H1 (cell line): ENCODE results near the gene SHROOM3.

Source experiments
- BACH1 ChIP-seq: IDR thresholded peaks from 2 replicates; pipeline ENCODE4 v1.6.1; 2012; ENCODE audit warnings: low read length, improper control_type of control experiment
- BCL11A ChIP-seq, 2 experiments: IDR thresholded peaks; one replicate each; pipeline ENCODE4 v1.6.1; 2011; ENCODE audit warnings: low read depth in 2 of 2, low read length in 2 of 2, mild to moderate bottlenecking in 2 of 2
- BRCA1 ChIP-seq: IDR thresholded peaks from 2 replicates; pipeline ENCODE4 v1.6.1; 2012; ENCODE audit warnings: low read depth, low read length, improper control_type of control experiment
- CTCF ChIP-seq, 3 experiments: IDR thresholded peaks; 1 replicate in 2 of 3; 2 replicates in 1 of 3; pipeline versions ENCODE4 v1.5.1 to v1.6.1; 2011; ENCODE audit warnings: low read length in 3 of 3, mild to moderate bottlenecking in 3 of 3, inconsistent platforms in 2 of 3, low read depth in 1 of 3, moderate library complexity in 1 of 3; ENCODE audit not compliant: insufficient read depth in 1 of 3; ENCODE audit errors: control extremely low read depth in 1 of 3
- FOSL1 ChIP-seq: IDR thresholded peaks from 2 replicates; pipeline ENCODE4 v1.6.1; 2011; ENCODE audit warnings: mild to moderate bottlenecking, low read depth, low read length, moderate library complexity; ENCODE audit not compliant: insufficient read depth
- HDAC2 ChIP-seq, 2 experiments: fragments of 300-600 bp in 1 of 2; sonication (generic) in 1 of 2; IDR thresholded peaks; 2 replicates each; pipeline ENCODE4 v1.6.1; 2011 to 2012; ENCODE audit warnings: low read depth in 2 of 2, low read length in 2 of 2, mild to moderate bottlenecking in 2 of 2, moderate library complexity in 2 of 2, borderline replicate concordance in 1 of 2, inconsistent platforms in 1 of 2
- POLR2A ChIP-seq, 2 experiments: IDR thresholded peaks; 1 replicate in 1 of 2; 2 replicates in 1 of 2; pipeline ENCODE4 v1.6.1; 2011; ENCODE audit warnings: low read depth in 2 of 2, low read length in 2 of 2, mild to moderate bottlenecking in 2 of 2; ENCODE audit errors: control extremely low read depth in 1 of 2
- TAF1 ChIP-seq: IDR thresholded peaks from 2 replicates; pipeline ENCODE4 v1.6.1; 2011; ENCODE audit warnings: mild to moderate bottlenecking, low read depth, low read length
- TAF7 ChIP-seq: optimal IDR thresholded peaks from 2 replicates; pipeline ENCODE3; 2011; ENCODE audit warnings: low read depth, mild to moderate bottlenecking, inconsistent platforms, low read length, moderate library complexity, borderline replicate concordance

GRCh38 chr4:76709772-76710090, 274.7 kb downstream of the SHROOM3 start:
- TF ChIP-seq BCL11A (IDR thresholded peaks at IDR 0.05; ENCODE audit: low read depth in 2 of 2, low read length in 2 of 2) (no peak), CTCF (IDR thresholded peaks at IDR 0.05; ENCODE audit: control extremely low read depth in 1 of 3, insufficient read depth in 1 of 3, low read depth in 1 of 3, low read length in 3 of 3) (no peak), TAF1 (no peak), TAF7 (no peak), FOSL1 (no peak), HDAC2 (IDR thresholded peaks at IDR 0.05; ENCODE audit: borderline replicate concordance in 1 of 2, low read depth in 2 of 2, low read length in 2 of 2) (no peak), POLR2A (IDR thresholded peaks at IDR 0.05; ENCODE audit: control extremely low read depth in 1 of 2, low read depth in 2 of 2, low read length in 2 of 2) (no peak), BRCA1 (no peak), BACH1 (no peak)
